ENCODE measurements around the gene MEGF9.
A peak's percentile ranks its signal among the peaks of the same experiment; 100 is the strongest.

MEGF9 gene

DNA sequence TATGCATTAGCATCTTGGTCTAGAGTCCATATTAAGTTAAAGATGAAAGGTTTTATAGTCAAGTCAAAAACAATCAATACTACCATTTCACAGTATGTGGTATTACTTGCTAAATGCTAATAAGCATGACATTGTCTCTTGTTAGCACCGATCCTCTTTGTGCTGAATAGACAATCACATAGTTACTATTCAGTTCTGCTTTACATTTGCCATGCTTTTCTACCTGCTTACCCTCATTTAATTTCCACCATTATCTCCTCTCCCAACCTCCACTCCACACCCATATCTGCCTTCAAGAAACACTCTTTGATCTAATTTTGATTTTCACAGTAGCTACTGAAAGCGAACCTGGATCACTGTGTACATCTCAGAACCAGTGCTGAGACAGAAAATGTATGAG is 16.8 kb downstream of the MEGF9 start:
- in situ Hi-C loops (cut with HindIII; ENCODE audit: low sequenced_read_pairs) = no loop called here
- DNase-seq (ENCODE audit: low read depth) = no peak
- no peak overlapping the region for H3K4me3 ChIP-seq (ENCODE audit: low read depth, low read length)
- TF ChIP-seq CTCF (IDR thresholded peaks at IDR 0.05; ENCODE audit: low read depth, low read length, missing control alignments) = no peak

DNA sequence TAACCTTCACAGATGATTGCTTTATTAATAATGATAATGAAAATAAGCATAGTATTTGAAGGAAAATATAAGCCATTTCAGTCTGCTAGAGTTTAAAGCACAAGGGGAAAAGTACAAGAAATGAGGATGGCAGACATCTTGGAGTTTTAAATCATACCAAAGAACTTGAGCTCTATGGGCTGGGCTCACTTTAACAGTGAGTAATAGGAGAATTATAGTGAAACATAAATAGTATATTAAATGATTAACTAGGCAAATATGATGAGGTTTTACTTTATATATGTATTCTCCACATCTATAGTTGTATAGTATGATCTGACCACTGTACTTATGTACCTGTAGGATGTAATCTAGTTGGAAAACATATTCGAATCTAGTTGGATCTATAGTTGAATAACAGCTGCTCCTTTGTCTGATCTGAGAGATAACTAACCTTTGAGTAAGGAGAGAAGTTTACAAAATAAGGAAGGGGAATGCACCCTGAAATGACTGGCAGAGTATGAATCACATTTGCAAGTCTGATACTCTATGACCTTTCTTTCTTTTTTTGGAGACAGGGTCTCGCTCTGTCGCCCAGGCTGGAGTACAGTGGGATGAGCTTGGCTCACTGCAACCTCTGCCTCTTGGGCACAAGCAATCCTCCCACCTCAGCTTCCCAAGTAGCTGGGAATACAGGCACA is 17.6 kb downstream of the MEGF9 start:
- DNase-seq (ENCODE audit: low read depth) = no peak
- in situ Hi-C loops (cut with HindIII; ENCODE audit: low sequenced_read_pairs) = no loop called here
- no peak for TF ChIP-seq CTCF (IDR thresholded peaks at IDR 0.05; ENCODE audit: low read depth, low read length, missing control alignments)
- no peak overlapping the region for H3K4me3 ChIP-seq (ENCODE audit: low read depth, low read length)

GRCh38 chr9:120694559-120694958 is 19.7 kb downstream of the MEGF9 start:
- in situ Hi-C loops (cut with HindIII; ENCODE audit: low sequenced_read_pairs) = no loop called here
- H3K4me3 ChIP-seq (ENCODE audit: low read depth, low read length) = no peak overlapping the region
- no peak for TF ChIP-seq CTCF (IDR thresholded peaks at IDR 0.05; ENCODE audit: low read depth, low read length, missing control alignments)
- no peak for DNase-seq (ENCODE audit: low read depth)

DNA sequence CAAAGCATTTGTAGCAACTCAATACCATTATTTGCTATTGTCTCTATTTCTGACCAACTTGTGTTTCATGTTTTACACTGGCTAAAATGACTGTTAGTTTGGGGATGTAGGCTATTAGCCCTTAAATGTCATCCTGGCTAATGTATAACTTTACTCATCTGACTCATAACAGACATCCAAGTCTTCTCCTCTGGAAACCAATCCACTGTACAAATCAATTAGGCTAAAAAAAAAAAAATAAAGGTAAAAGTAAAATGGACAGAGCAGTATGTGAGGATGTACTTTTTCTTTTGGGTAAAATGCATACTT is 20.6 kb downstream of the MEGF9 start:
- in situ Hi-C loops (cut with HindIII; ENCODE audit: low sequenced_read_pairs) = no loop called here
- TF ChIP-seq CTCF (IDR thresholded peaks at IDR 0.05; ENCODE audit: low read depth, low read length, missing control alignments) = no peak
- no peak for DNase-seq (ENCODE audit: low read depth)
- no peak overlapping the region for H3K4me3 ChIP-seq (ENCODE audit: low read depth, low read length)

- in situ Hi-C loops (cut with HindIII; ENCODE audit: low sequenced_read_pairs) = no loop called here
- no peak for TF ChIP-seq CTCF (IDR thresholded peaks at IDR 0.05; ENCODE audit: low read depth, low read length, missing control alignments)
- H3K4me3 ChIP-seq (ENCODE audit: low read depth, low read length) = no peak overlapping the region
- DNase-seq (ENCODE audit: low read depth) = peak; percentile 24
Measured at GRCh38 chr9:120692901-120693699, 21.2 kb downstream of the MEGF9 start.

DNA sequence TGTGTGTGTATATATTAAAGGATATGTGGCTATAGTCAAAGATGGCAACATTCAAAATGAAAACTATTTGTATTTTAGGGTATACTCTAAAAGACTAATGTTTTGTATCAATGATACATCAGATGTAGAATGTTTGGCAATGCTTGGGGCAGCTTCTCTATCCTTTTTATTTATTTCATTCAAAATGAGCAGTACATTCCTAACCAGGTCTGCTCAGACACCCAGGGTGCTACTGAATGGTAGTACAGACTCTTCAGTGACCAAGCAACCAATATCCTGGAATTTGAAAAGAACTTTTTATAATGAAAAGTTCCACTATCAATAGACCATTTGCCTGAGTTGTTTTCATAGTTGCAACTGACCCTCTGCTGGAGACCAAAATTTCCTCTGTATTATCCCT is 23.9 kb downstream of the MEGF9 start:
- in situ Hi-C loops (cut with HindIII; ENCODE audit: low sequenced_read_pairs) = no loop called here
- no peak for TF ChIP-seq CTCF (IDR thresholded peaks at IDR 0.05; ENCODE audit: low read depth, low read length, missing control alignments)

More for the DNA sequence above, 23.9 kb downstream of the MEGF9 start:
- H3K4me3 ChIP-seq (ENCODE audit: low read depth, low read length) = no peak overlapping the region
- no peak for DNase-seq (ENCODE audit: low read depth)

All from astrocyte of the cerebellum (primary cell).